NK-92 treated with Interleukin-12 subunit alpha and Interleukin-12 subunit beta, amount 100 ng/mL, for 24 hours (cell line): ENCODE data around the gene TC2N.
A peak's percentile ranks its signal among the peaks of the same experiment; 100 is the strongest.
"Not testable (repeated sequence)": the region's sequence is repeated elsewhere in the genome, so short reads cannot be mapped to it uniquely, and the experiment has no call there.

Experiments used
- DNase-seq: peaks from one replicate; lab custom pipeline; 2025; lab: John Stamatoyannopoulos, UW

The TC2N gene

GRCh38 chr14:91889477-91890211 lies 22.3 kb upstream of the TC2N start:
- DNase-seq: no peak

- DNase-seq: no peak
These were observed 21.5 kb upstream of the TC2N start for GRCh38 chr14:91888641-91889476.

- no peak for DNase-seq
These were observed 19.6 kb upstream of the TC2N start for GRCh38 chr14:91886961-91887360.

DNA sequence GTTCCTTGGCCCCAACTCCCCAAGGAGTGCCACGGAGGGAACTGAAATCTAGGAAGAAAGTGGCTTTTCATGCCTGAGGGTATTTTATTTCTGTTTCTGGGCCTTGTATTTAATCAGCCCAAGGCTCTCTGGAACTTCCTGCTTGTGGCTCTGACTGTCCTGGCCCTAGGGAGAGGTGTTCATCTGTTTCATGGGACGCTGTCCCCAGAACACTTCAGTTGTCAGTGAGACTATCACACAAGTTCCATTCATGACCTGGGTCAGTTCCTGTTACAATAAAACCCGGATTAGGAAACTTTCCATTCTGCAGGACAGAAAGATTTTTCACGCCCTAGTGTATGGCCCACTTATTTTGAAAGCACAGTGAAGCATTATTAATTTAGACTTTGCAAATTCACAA lies 18.5 kb upstream of the TC2N start:
- no peak for DNase-seq

DNA sequence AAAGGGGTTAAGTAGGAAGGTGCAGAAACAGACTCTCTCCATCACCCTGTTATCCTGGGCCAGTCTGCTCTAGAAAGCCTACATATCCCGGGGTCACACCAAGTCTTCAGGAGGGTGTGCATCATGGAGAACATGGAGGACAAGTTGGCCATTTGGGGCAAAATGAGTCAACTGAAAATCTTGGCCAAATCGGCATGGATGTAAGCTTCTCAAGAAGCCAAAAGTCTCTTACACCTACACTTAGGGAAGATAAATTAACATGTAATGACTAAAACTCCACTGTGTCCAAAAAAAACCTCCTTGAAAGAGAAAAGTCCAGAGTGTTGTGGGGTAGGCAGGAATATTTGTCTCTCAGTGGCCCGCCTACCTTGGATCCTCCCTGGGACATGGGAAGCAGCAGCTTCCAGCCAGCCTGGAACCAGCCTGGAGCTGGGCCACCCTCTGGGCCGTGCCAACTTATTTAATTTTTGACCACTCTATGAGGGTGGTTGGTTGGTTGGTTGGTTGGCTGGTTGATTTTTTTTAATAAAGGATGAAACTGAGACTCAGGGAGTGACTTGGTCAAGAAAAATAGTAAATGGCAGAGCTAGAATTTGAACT lies 17.9 kb upstream of the TC2N start:
- no peak for DNase-seq

DNA sequence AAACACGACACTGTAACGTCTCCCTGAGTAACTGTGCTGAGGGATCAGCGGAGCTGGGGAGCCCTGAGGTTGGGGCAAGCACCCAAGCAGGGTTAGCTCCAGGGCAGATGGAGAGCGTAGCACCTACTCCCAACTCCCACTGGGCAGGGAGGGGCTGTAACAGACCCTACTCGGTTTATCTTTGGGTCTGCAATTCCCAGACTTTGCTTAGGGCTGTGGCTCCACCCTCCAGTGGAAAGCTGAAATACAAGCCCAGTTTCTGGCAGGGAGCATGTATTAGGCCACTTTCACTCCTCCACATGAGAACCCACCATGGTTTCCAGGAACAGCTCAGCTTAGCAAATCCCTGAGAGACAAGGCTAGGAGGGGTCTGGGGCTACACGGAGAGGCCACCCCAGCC lies 17.3 kb upstream of the TC2N start:
- DNase-seq: no peak

DNA sequence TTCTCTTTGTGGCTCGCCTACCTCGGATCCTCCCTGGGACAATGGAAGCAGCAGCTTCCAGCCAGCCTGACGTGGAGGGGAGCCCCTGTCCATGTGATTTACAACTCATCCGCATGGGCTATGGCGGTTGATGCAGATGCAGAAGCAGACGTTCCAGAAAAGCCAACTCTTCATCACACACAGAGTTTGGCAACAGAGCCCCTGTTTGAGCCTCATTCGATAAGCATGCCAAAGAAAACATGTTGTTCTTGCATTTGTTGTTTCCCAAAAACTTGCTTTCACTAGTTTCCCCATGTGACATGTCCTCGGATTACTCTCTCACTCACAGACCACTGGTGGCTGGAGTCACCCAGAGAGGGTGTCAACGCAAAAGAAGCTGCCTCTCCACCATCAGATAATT lies 16.4 kb upstream of the TC2N start:
- DNase-seq: no peak

DNA sequence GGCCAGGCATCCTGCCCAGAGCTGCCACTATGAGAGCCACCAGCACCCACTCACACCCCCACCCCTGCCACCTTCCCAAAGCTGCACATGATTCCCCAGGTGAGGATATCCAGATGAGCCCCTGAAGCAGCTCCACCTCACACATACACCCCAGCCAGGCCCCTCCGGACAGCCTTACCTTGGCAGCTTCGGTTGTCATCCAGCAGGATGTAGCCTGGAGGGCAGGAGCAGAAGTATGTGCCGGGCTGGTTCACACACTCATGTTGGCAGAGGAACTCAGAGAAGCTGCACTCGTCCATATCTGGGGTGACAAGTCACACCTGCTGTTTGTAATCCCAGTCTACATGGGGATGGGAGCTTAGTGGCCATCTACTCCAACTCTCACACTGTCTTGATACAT lies 15.4 kb upstream of the TC2N start:
- DNase-seq: no peak

DNA sequence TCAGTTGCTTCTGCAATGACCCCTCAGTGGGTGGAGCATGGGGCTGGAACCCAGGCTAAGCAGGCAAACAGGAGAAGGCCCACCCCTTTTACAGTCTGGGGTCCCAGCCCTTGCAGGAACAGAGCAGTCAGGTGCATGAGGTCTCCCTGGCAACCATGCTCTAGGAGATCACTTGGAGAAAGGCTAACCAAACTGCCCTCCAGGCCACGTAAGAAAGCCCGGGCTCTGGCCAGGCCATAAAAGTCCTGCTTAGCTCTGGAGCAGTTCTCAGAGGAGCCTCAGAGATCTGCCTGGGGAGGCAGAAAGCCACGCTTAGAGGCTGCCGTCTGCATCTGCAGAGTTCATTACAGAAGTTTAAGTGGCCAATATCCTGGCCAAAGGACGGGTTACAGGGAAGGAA lies 15.0 kb upstream of the TC2N start:
- DNase-seq: no peak

DNA sequence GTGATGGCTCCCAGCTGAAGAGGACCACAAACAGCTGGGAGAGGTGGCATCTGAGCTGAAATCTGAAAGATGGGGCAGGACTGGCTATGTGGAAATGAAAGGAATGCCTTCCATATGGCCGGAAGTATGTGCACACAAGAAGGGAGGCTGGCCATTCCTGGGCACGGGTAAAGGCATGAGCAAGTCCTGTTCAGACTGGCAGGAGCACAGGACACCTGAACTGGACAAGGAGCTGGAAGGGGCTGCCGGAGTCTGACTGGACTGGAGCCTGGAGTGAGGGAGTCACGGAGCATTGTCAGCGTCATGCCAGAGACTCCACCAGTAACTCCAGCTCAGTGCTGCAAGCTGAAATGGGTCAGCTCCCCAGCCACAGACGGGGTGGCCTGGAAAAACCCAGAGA lies 11.9 kb upstream of the TC2N start:
- DNase-seq: no peak

- no peak for DNase-seq
These were observed 10.9 kb upstream of the TC2N start for GRCh38 chr14:91878274-91878673.

DNA sequence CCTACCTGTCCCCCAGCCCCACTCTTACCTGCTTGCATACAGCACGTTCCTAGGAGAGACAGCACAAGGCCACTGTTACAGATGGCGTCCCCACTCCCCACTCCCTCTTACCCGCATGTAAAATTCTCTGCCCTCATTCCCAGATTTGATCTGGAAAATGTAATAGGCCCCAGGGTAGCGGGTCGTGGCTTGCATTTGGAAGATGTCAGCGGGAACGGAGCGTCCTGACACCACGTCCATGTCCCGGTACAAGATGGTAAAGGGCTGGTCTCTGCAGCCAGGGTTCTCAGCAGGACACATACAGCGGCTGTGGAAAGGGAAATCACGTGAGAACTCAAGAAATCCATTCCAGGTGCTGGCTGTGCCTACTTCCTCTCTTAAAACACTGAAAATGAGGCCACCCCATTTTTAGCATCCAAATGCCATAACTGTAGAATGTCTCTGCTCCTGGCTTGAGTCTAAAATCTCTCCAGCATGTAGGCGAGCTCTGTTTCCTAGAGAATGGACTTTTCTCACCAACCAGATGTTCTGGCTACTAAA lies 10.1 kb upstream of the TC2N start:
- no peak for DNase-seq

DNA sequence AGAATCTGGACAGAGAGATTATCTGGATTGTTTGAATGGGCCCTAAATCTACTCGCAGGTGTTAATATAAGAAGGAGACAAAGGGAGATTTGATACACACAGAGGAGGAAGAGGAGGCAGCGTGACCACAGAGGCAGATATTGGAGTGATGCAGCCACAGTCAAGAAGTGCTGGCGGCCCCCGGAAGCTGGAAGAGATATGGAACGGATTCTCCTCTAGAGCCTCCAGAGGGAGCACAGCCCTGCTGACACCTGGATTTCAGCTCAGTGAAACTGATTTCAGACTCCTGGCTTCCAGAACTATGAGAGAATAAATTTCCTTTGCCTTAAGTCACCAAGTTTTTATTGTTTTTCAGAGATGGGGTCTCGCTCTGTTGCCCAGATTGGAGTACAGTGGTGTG lies 9.2 kb upstream of the TC2N start:
- no peak for DNase-seq

DNA sequence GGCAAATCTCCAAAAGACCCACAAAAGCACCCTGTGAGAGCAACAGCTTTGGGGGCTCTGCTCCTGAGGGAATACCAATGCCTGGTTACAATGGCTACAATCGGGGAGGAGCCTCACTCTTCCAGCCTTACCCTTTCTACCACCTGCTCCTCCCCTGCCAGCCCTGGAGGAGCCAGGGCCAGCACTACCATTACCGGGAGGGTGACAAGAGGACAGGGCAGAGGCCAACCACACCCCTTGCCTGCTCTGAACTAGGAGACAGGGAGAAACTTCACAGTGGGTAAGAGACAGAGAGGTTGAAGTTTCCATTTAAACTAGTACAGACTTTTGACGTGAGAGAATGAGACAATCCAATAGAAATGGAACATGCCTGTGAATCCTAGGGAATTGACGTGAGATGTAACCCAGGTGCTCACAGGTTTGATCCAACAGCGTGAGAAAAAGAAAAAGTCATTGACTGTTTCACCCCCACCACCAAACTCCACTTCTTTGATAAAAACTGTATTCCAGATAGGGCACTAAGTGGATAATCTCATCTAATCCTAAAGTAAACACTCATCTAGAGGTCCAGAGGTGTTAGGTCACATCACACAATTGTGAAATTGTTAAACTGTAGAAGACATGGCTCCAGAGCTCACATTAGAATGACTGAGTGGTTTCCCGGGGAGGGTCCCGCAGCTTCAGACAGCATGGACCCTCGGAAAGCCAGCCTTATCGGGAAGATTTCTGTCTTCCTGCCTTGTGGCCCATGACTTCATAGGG lies 8.4 kb upstream of the TC2N start:
- DNase-seq: no peak

GRCh38 chr14:91873471-91874415 lies 6.4 kb upstream of the TC2N start:
- DNase-seq: peak; percentile 76

DNA sequence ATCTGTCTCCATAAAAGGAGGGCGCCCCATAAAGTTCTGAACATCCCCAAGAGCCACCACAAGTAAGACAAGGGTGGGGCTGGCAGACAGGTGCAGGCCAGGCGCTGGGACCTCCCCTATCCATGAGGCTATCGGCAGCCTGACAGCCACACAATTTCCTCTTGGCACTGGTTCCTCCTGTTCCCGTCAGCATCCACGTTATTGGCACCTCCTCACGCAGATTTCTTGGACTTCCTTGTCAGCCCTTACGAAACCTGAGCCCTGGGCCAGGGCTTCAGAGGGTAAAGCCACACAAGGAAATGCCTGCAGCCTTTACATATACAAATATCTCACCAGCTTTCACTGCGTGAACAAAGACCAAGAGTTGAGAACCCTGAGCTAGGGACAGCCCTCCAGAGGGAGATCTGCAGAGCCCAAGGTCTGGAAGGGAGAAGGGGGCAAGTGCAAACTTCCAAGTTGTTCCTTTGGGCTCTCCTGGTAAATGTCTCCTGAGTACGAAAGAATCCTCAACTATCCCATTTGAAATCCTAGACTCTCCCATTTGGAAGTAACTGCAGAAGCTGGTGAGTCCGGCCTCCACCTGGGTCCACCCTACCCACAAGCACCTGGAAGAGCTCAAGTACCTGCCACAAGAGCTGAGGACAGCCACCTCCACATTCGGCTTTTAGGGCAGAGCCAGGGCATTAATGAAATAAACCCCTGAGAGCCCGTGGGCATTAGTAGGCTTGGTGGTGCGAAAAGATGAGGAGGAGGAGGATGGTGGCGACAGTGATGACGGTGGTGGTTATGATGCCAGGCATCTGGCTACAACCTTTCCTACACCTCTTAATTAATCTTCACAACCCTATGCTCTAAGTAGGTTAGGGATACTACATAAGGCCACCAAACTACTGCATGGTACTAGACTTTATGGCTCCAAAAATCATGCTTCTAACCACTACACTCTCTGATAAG lies 5.5 kb upstream of the TC2N start:
- DNase-seq: no peak

- DNase-seq: peak; percentile 50
These were observed 4.7 kb upstream of the TC2N start for GRCh38 chr14:91872011-91872501.

DNA sequence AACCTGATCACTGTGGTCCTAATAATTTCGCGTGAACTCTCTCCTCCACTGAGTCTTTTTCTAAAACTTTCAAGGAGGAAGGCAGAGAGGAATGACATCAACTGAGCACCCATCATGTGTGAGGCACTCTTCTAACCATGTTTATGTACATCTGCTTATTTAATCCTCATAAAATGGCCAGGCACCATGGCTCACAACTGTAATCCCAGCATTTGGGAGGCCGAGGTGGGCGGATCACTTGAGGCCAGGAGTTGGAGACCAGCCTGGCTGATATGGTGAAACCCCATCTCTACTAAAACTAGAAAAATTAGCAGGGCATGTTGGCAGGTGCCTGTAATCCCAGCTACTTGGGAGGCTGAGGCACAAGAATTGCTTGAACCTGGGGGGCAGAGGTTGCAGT lies 4.1 kb upstream of the TC2N start:
- DNase-seq: not testable (repeated sequence)

DNA sequence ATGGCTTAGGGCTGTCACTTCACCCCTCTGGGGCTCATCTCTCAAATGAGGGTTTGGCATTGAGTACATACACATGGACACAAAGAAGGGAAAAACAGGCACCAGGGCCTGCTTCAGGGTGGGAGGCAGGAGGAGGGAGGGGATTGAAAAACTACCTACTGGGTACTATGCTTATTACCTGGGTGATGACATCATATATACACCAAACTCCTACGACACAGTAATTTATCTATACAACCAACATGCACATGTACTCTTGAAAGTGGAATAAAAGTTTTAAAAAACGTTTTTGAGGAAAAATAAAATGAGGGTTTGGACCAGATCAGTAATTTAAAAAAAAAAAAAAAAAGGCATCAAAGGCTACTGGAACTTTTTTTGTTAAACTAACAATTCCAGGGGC lies 3.6 kb upstream of the TC2N start:
- no peak for DNase-seq

DNA sequence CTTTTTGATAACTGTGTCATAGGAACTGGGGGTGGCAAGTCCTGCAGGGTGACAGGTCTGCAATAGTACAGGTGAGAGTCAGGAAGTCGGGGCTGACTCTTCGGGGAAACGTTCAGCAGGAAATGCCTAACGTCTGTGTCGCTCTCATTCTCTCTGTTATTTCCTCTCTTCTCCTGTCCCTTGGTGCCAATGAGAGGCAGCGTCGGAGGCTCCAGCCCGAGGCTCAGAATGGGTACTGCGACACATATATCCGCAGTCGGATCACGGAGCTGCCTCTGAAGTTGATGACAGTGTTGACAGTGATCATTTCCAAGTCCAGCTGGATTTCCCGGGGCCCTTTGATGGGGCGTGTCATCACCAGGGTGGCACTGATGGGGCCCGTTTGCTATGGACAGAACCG lies 2.7 kb upstream of the TC2N start:
- DNase-seq: no peak
